Keratinocyte (primary cell): ENCODE results near the gene LDAH.

Experiments used
- EZH2 ChIP-seq: IDR thresholded peaks from one replicate; pipeline ENCODE4 v1.6.1; 2012; ENCODE audit warnings: inconsistent platforms, mild to moderate bottlenecking, low read length, moderate library complexity
- TF ChIP-seq, protein P1 (sequence below), 3 experiments: IDR thresholded peaks in 1 of 3; conservative IDR thresholded peaks in 1 of 3; optimal IDR thresholded peaks in 1 of 3; 2 replicates in 2 of 3; 3 replicates in 1 of 3; pipeline versions ENCODE3 to v1.5.1; 2011; ENCODE audit warnings: low read length in 3 of 3, mild to moderate bottlenecking in 3 of 3, moderate library complexity in 2 of 3, control low read depth in 1 of 3, inconsistent platforms in 1 of 3; ENCODE audit not compliant: insufficient read depth in 2 of 3; ENCODE audit errors: extremely low read depth in 1 of 3

GRCh38 chr2:20698916-20699613, 123.8 kb downstream of the LDAH start:
- TF ChIP-seq, protein P1, sequence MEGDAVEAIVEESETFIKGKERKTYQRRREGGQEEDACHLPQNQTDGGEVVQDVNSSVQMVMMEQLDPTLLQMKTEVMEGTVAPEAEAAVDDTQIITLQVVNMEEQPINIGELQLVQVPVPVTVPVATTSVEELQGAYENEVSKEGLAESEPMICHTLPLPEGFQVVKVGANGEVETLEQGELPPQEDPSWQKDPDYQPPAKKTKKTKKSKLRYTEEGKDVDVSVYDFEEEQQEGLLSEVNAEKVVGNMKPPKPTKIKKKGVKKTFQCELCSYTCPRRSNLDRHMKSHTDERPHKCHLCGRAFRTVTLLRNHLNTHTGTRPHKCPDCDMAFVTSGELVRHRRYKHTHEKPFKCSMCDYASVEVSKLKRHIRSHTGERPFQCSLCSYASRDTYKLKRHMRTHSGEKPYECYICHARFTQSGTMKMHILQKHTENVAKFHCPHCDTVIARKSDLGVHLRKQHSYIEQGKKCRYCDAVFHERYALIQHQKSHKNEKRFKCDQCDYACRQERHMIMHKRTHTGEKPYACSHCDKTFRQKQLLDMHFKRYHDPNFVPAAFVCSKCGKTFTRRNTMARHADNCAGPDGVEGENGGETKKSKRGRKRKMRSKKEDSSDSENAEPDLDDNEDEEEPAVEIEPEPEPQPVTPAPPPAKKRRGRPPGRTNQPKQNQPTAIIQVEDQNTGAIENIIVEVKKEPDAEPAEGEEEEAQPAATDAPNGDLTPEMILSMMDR (optimal IDR thresholded peaks at IDR 0.05 in 1 of 3, IDR thresholded peaks at IDR 0.05 in 1 of 3, conservative IDR thresholded peaks at IDR 0.05 in 1 of 3; ENCODE audit: extremely low read depth in 1 of 3, insufficient read depth in 2 of 3, low read length in 3 of 3), result no peak
- no peak for TF ChIP-seq EZH2
